GM10266 (cell line): Measurements from ENCODE around the gene GDI1.
A peak's percentile ranks its signal among the peaks of the same experiment; 100 is the strongest.
"Not testable (repeated sequence)": the region's sequence is repeated elsewhere in the genome, so short reads cannot be mapped to it uniquely, and the experiment has no call there.

ENCODE experiments used
- DNase-seq: peaks from one replicate; pipeline ENCODE4 v3.0.0; 2012; ENCODE audit errors: extremely low spot score
- CTCF ChIP-seq: IDR thresholded peaks from 2 replicates; pipeline ENCODE4 v1.5.1; 2012; ENCODE audit warnings: mild to moderate bottlenecking, low read depth; ENCODE audit not compliant: control insufficient read depth, insufficient read depth; ENCODE audit errors: missing control alignments

The GDI1 gene

GRCh38 chrX:154436983-154437752, at the start of gene GDI1:
TSS of gene GDI1 (plus strand) at chrX:154437154. CDS start at chrX:154437255, 101 bp downstream.
- no peak for TF ChIP-seq CTCF
- DNase-seq, result peak; percentile 73

GRCh38 chrX:154388094-154388493, 48.9 kb upstream of the GDI1 start:
- DNase-seq, result not testable (repeated sequence)

- not testable (repeated sequence) for DNase-seq
These were observed 48.3 kb upstream of the GDI1 start for GRCh38 chrX:154388649-154389048.

GRCh38 chrX:154389812-154390747, 46.9 kb upstream of the GDI1 start:
- not testable (repeated sequence) for DNase-seq

- DNase-seq, result not testable (repeated sequence)
These were observed 40.6 kb upstream of the GDI1 start for GRCh38 chrX:154396363-154396762.

GRCh38 chrX:154396973-154397887, 39.7 kb upstream of the GDI1 start:
- no peak for TF ChIP-seq CTCF
- DNase-seq, result peak; percentile 47

- no peak for TF ChIP-seq CTCF
- peak; percentile 93 for DNase-seq
These were observed 38.9 kb upstream of the GDI1 start, which contains the start of gene RPL10 for GRCh38 chrX:154397888-154398667. TSS of gene RPL10 (plus strand) at chrX:154398377. CDS start at chrX:154398520, 143 bp downstream.

- DNase-seq, result peak; percentile 54
- TF ChIP-seq CTCF, result peak; percentile 71
These were observed 38.1 kb upstream of the GDI1 start for GRCh38 chrX:154398668-154399526.
